Measurements from ENCODE around the gene COG5. TPM values are rescaled to one million over a fixed set of nuclear protein-coding genes. Genes with fewer than 3 reads are reported as not detected.

The COG5 gene
- total and polyA plus RNA-seq, 2 of the 4 experiments (the other 2 are of a cell fraction): 18.5 to 27.4 TPM

- H4K8ac ChIP-seq (ENCODE audit: low read depth in 2 of 2, low read length in 2 of 2): no peak overlapping the region
- POLR2A ChIA-PET (ENCODE audit: unreplicated experiment): no interaction called here
- no peak overlapping the region for H4K91ac ChIP-seq (ENCODE audit: insufficient read depth, low read depth, low read length)
- dilution Hi-C loops (cut with HindIII; ENCODE audit: low sequenced_read_pairs, unreplicated experiment) (loop anchor here (25.0 kb wide), 1 partner anchor 241 kb away; no protein-coding TSS in a partner anchor), in situ Hi-C loops (cut with MboI; ENCODE audit: low sequenced_read_pairs) (no loop called here), intact Hi-C loops (cut with micrococcal nuclease) (no loop called here)
- no peak overlapping the region for H3K4ac ChIP-seq (ENCODE audit: low read depth, low read length)
- no peak overlapping the region for H2BK15ac ChIP-seq (ENCODE audit: low read depth, low read length)
- H3K27ac ChIP-seq (ENCODE audit: insufficient read depth, low read length): no peak overlapping the region
- H2AK5ac ChIP-seq (ENCODE audit: low read depth, low read length): no peak overlapping the region
- no peak overlapping the region for H4K5ac ChIP-seq (ENCODE audit: low read depth, low read length)
- H2BK20ac ChIP-seq (ENCODE audit: low read depth, low read length): no peak overlapping the region
- H3K36me3 ChIP-seq (ENCODE audit: control insufficient read depth, insufficient read depth, low read length): no peaks in the 10 kb centered on the region
- CTCF ChIA-PET: interaction anchor here (1.1 kb wide), 1 partner anchor 253 kb away, joined by 4 read pairs; no protein-coding TSS in a partner anchor
- H3K14ac ChIP-seq (replicated peaks; ENCODE audit: low read depth, low read length): no peak overlapping the region
- DNase-seq (no peak), ATAC-seq (ENCODE audit: low read depth) (no peak)
- no peak overlapping the region for H3K9ac ChIP-seq (ENCODE audit: low read depth, low read length)
- H3K4me1 ChIP-seq (ENCODE audit: control insufficient read depth, insufficient read depth, low read length): no peaks in the 10 kb centered on the region; the same call in 1 of the 2 replicates
- no peak overlapping the region for H3K23ac ChIP-seq (ENCODE audit: low read depth, low read length)
- TF ChIP-seq POLR2A (IDR thresholded peaks at IDR 0.05; ENCODE audit: low read depth, low read length) (no peak), FOS (IDR thresholded peaks at IDR 0.05; ENCODE audit: low read depth, low read length) (no peak), RFX5 (IDR thresholded peaks at IDR 0.05; ENCODE audit: low read depth, low read length) (no peak), ELK1 (IDR thresholded peaks at IDR 0.05; ENCODE audit: borderline replicate concordance, low read depth, low read length) (no peak), RCOR1 (IDR thresholded peaks at IDR 0.05; ENCODE audit: insufficient replicate concordance, low read length) (no peak), SMC3 (IDR thresholded peaks at IDR 0.05; ENCODE audit: low read depth, low read length) (no peak), MAZ (IDR thresholded peaks at IDR 0.05; ENCODE audit: borderline replicate concordance, low read depth, low read length) (no peak), NFE2L2 (IDR thresholded peaks at IDR 0.05; ENCODE audit: low read depth, low read length) (no peak)
- H3K56ac ChIP-seq (ENCODE audit: extremely low read depth, insufficient read depth, low read length): no peak overlapping the region
- no peak overlapping the region for H2AFZ ChIP-seq (replicated peaks; ENCODE audit: low read length, poor library complexity)
- H3K9me3 ChIP-seq (ENCODE audit: control insufficient read depth, insufficient read depth, low read length): no peaks in the 10 kb centered on the region
- H3K4me3 ChIP-seq (ENCODE audit: insufficient read depth, low read depth, low read length): no peak overlapping the region
- no peaks in the 10 kb centered on the region for H3K9me1 ChIP-seq (ENCODE audit: insufficient read depth, low read length)
- H3K27me3 ChIP-seq (ENCODE audit: control insufficient read depth, insufficient read depth, low read length): no peaks in the 10 kb centered on the region
- no peak overlapping the region for H2BK5ac ChIP-seq (ENCODE audit: low read depth, low read length, poor library complexity, severe bottlenecking)
- H4K20me1 ChIP-seq (ENCODE audit: insufficient read depth, low read length): peaks cover 3% of the 10 kb centered on the region; the same call in 1 of the 2 replicates
- H3K4me2 ChIP-seq (ENCODE audit: low read depth, low read length): no peak overlapping the region
- WGBS, 2 experiments (ENCODE audit: extremely low coverage in 2 of 2, insufficient read length in 1 of 2): no CpG with 5 or more reads among the region's 3 CpGs
- H3K18ac ChIP-seq (ENCODE audit: low read depth, low read length): no peak overlapping the region
- H3K79me1 ChIP-seq (ENCODE audit: low read depth in 1 of 2, low read length in 2 of 2): peaks cover 0 to 3% of the 10 kb centered on the region in 2 experiments; a peak in 2 of 4 replicates
- H2AK9ac ChIP-seq (replicated peaks; ENCODE audit: low read depth, low read length, poor library complexity): no peak overlapping the region
- no peak overlapping the region for H2BK120ac ChIP-seq (ENCODE audit: low read depth, low read length)
- BruUV-seq (replicated peaks): no TSS peak
Measured at GRCh38 chr7:107471292-107472070, 92.2 kb downstream of the COG5 start.

Measured in IMR-90 (cell line).